ENCODE data around the gene TUBA4B. TPM values are rescaled to one million over a fixed set of nuclear protein-coding genes. Genes with fewer than 3 reads are reported as not detected.

The TUBA4B gene
- total and polyA plus RNA-seq, 2 donors from 2014 or later, result 0.98 to 15.4 TPM

DNA sequence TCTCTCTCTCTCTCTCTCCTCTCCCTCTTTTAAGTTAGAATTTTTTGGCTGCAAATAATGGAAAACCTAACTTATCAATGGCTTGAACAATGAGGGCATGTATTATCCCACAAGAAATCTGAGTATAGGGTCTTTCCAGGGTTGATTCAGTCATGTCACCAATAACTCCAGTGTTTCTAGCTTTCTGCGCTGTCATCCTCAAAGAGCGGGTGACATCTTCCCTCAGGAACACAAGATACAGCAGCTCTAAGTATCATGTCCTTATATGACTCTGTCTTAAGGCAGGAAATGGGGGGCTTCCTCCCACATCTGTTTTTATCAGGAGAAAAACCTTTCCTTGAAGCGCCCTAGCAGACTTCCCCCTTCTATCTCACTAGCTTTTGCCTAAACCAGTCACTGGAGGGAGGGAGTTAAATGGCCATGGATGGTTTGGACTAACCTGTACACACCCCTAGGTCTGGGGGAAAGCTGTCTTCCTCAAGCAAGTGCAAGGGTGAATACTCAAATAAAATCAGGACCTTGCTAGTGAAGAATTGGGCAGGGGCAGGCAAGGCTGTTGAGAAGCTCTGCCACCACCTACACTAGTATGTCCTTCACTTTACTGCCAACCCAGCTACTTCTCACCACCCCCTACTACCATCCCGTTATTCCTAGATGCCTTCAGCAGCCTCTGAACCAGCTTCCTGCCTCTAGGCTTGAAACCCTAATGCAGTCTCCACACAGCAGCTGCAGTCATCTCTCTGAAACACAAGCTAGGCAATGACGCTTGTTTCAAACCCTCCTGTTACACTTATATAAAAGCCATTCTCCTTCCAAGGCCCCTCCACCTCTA lies 8.2 kb downstream of the TUBA4B start:
- Histone ChIP-seq H3K9ac (ENCODE audit: low read length in 3 of 3) (no peak overlapping the region), H3K36me3 (ENCODE audit: control insufficient read depth in 2 of 3, insufficient read depth in 3 of 3, low read length in 3 of 3) (no peaks in the 10 kb centered on the region), H3K27ac (ENCODE audit: low read depth in 2 of 2, low read length in 2 of 2) (no peak overlapping the region), H3K9me3 (ENCODE audit: control insufficient read depth in 2 of 3, insufficient read depth in 1 of 3, low read length in 3 of 3) (no peaks in the 10 kb centered on the region), H3K4me1 (ENCODE audit: control insufficient read depth in 2 of 3, insufficient read depth in 2 of 3, low read depth in 1 of 3, low read length in 3 of 3) (no peaks in the 10 kb centered on the region), H3K4me3 (ENCODE audit: low read length in 3 of 3) (no peak overlapping the region), H3K27me3 (ENCODE audit: control insufficient read depth, insufficient read depth, low read length) (no peaks in the 10 kb centered on the region)
- FAIRE-seq (no peak), DNase-seq (peak in 1 of 5 donors; percentile 9)
- TF ChIP-seq, protein P1, sequence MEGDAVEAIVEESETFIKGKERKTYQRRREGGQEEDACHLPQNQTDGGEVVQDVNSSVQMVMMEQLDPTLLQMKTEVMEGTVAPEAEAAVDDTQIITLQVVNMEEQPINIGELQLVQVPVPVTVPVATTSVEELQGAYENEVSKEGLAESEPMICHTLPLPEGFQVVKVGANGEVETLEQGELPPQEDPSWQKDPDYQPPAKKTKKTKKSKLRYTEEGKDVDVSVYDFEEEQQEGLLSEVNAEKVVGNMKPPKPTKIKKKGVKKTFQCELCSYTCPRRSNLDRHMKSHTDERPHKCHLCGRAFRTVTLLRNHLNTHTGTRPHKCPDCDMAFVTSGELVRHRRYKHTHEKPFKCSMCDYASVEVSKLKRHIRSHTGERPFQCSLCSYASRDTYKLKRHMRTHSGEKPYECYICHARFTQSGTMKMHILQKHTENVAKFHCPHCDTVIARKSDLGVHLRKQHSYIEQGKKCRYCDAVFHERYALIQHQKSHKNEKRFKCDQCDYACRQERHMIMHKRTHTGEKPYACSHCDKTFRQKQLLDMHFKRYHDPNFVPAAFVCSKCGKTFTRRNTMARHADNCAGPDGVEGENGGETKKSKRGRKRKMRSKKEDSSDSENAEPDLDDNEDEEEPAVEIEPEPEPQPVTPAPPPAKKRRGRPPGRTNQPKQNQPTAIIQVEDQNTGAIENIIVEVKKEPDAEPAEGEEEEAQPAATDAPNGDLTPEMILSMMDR (IDR thresholded peaks at IDR 0.05; ENCODE audit: borderline replicate concordance, extremely low read depth, insufficient read depth), result no peak
- intact Hi-C loops (cut with DNase I), result no loop called here

DNA sequence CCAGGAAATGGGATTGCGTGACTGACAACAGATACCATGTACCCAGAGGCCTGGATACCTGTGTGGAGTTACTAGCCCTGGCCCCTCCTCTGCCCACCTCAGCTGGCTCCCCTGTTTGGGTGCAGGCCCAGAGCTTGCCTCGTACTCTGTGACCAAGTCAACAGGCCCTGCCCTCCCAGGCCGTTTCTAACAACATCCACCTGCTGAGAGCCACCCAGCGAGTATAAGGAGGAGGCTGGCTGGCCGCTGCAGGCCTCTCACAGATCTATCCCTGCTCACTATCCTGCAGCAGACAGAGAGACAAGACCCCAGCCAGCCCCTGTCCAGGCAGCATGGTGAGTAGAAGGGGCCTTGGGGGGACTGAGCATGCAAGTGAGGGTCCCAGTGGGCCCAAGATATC lies 13.2 kb downstream of the TUBA4B start:
- DNase-seq (peak in 1 of 5 donors; percentile 46), FAIRE-seq (no peak)
- Histone ChIP-seq H3K36me3 (ENCODE audit: control insufficient read depth in 2 of 3, insufficient read depth in 3 of 3, low read length in 3 of 3) (no peaks in the 10 kb centered on the region), H3K4me3 (ENCODE audit: low read length in 3 of 3) (no peak overlapping the region), H3K4me1 (ENCODE audit: control insufficient read depth in 2 of 3, insufficient read depth in 2 of 3, low read depth in 1 of 3, low read length in 3 of 3) (peaks cover 0 to 5% (median 2%) of the 10 kb centered on the region in 3 donors), H3K27ac (ENCODE audit: low read depth in 2 of 2, low read length in 2 of 2) (no peak overlapping the region), H3K27me3 (ENCODE audit: control insufficient read depth, insufficient read depth, low read length) (no peaks in the 10 kb centered on the region), H3K9me3 (ENCODE audit: control insufficient read depth in 2 of 3, insufficient read depth in 1 of 3, low read length in 3 of 3) (no peaks in the 10 kb centered on the region), H3K9ac (ENCODE audit: low read length in 3 of 3) (no peak overlapping the region)
- TF ChIP-seq, protein P1 (IDR thresholded peaks at IDR 0.05; ENCODE audit: borderline replicate concordance, extremely low read depth, insufficient read depth), result no peak
- intact Hi-C loops (cut with DNase I), result no loop called here

DNA sequence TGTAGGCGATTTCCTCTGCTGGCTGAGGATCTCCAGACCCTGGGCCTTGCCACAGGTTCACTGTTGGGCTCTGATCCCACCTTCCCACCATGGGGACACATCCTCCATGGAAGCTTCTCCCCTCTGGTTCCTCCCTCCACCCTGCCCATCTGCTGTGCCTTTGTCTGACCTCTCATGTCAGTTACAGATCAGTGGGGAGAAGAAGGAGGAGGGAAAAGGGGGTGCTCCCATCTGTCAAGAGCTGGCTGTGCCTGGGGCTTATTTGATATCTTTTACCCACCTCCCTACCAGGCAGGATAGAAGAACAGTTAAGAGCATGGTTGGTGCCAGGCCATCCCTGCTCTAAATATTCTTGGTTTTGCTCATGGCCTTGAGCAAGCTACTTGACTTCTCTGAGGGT lies 13.8 kb downstream of the TUBA4B start:
- Histone ChIP-seq H3K9ac (ENCODE audit: low read length in 3 of 3) (no peak overlapping the region), H3K27me3 (ENCODE audit: control insufficient read depth, insufficient read depth, low read length) (no peaks in the 10 kb centered on the region), H3K9me3 (ENCODE audit: control insufficient read depth in 2 of 3, insufficient read depth in 1 of 3, low read length in 3 of 3) (no peaks in the 10 kb centered on the region), H3K27ac (ENCODE audit: low read depth in 2 of 2, low read length in 2 of 2) (no peak overlapping the region), H3K36me3 (ENCODE audit: control insufficient read depth in 2 of 3, insufficient read depth in 3 of 3, low read length in 3 of 3) (no peaks in the 10 kb centered on the region), H3K4me3 (ENCODE audit: low read length in 3 of 3) (no peak overlapping the region), H3K4me1 (ENCODE audit: control insufficient read depth in 2 of 3, insufficient read depth in 2 of 3, low read depth in 1 of 3, low read length in 3 of 3) (peaks cover 0 to 5% (median 2%) of the 10 kb centered on the region in 3 donors)
- TF ChIP-seq, protein P1 (IDR thresholded peaks at IDR 0.05; ENCODE audit: borderline replicate concordance, extremely low read depth, insufficient read depth), result no peak
- no peak for FAIRE-seq
- intact Hi-C loops (cut with DNase I), result no loop called here
- DNase-seq, result no peak

Measured in kidney (tissue), 14 donors.